Measurements from ENCODE around the gene PLEKHM3.

The PLEKHM3 gene

GRCh38 chr2:207847807-207848544 lies 177.4 kb downstream of the PLEKHM3 start:
- TF ChIP-seq TEAD4 (IDR thresholded peaks at IDR 0.05) (peak; percentile 95), RAD21 (IDR thresholded peaks at IDR 0.05; ENCODE audit: low read depth) (peak; percentile 17; the same call in 1 of the 2 replicates), CEBPB (IDR thresholded peaks at IDR 0.05) (peak; percentile 63), EP300 (IDR thresholded peaks at IDR 0.05; ENCODE audit: borderline replicate concordance) (peak; percentile 92), NFIC (IDR thresholded peaks at IDR 0.05) (peak; percentile 99), FOXM1 (IDR thresholded peaks at IDR 0.05; ENCODE audit: borderline replicate concordance, low read depth) (peak; percentile 56; the same call in 1 of the 2 replicates), USF1 (IDR thresholded peaks at IDR 0.05) (no peak), TCF12 (IDR thresholded peaks at IDR 0.05; ENCODE audit: low read depth) (peak; percentile 89), REST (IDR thresholded peaks at IDR 0.05; ENCODE audit: low read depth) (no peak)

GRCh38 chr2:207847098-207847806 lies 178.1 kb downstream of the PLEKHM3 start:
- TF ChIP-seq FOXM1 (IDR thresholded peaks at IDR 0.05; ENCODE audit: borderline replicate concordance, low read depth), result no peak
- no peak for TF ChIP-seq RAD21 (IDR thresholded peaks at IDR 0.05; ENCODE audit: low read depth)
- TF ChIP-seq EGR1 (IDR thresholded peaks at IDR 0.05), result no peak
- no peak for TF ChIP-seq REST (IDR thresholded peaks at IDR 0.05; ENCODE audit: low read depth)
- no peak for TF ChIP-seq TCF12 (IDR thresholded peaks at IDR 0.05; ENCODE audit: low read depth)
- TF ChIP-seq EP300 (IDR thresholded peaks at IDR 0.05; ENCODE audit: borderline replicate concordance), result no peak
- TF ChIP-seq USF1 (IDR thresholded peaks at IDR 0.05), result no peak
- no peak for TF ChIP-seq MAX (IDR thresholded peaks at IDR 0.05)
- no peak for TF ChIP-seq CEBPB (IDR thresholded peaks at IDR 0.05)
- no peak for TF ChIP-seq CREB1 (IDR thresholded peaks at IDR 0.05; ENCODE audit: low read depth)
- TF ChIP-seq NFIC (IDR thresholded peaks at IDR 0.05), result no peak
- no peak for TF ChIP-seq TEAD4 (IDR thresholded peaks at IDR 0.05)
- no peak for TF ChIP-seq YY1 (IDR thresholded peaks at IDR 0.05; ENCODE audit: low read depth)
- TF ChIP-seq TAF1 (IDR thresholded peaks at IDR 0.05; ENCODE audit: low read depth), result no peak
- TF ChIP-seq ZBTB7A (IDR thresholded peaks at IDR 0.05; ENCODE audit: low read depth), result no peak

- TF ChIP-seq TCF12 (IDR thresholded peaks at IDR 0.05; ENCODE audit: low read depth) (no peak), EP300 (IDR thresholded peaks at IDR 0.05; ENCODE audit: borderline replicate concordance) (no peak), FOXM1 (IDR thresholded peaks at IDR 0.05; ENCODE audit: borderline replicate concordance, low read depth) (no peak), CEBPB (IDR thresholded peaks at IDR 0.05) (no peak)
These were observed 180.0 kb downstream of the PLEKHM3 start for GRCh38 chr2:207845202-207845864.

- TF ChIP-seq EP300 (IDR thresholded peaks at IDR 0.05; ENCODE audit: borderline replicate concordance) (no peak), TCF12 (IDR thresholded peaks at IDR 0.05; ENCODE audit: low read depth) (no peak), TAF1 (IDR thresholded peaks at IDR 0.05; ENCODE audit: low read depth) (no peak), FOXM1 (IDR thresholded peaks at IDR 0.05; ENCODE audit: borderline replicate concordance, low read depth) (no peak), CREB1 (IDR thresholded peaks at IDR 0.05; ENCODE audit: low read depth) (no peak), TEAD4 (IDR thresholded peaks at IDR 0.05) (no peak)
These were observed 180.7 kb downstream of the PLEKHM3 start for GRCh38 chr2:207844648-207845047.

- TF ChIP-seq MAX (IDR thresholded peaks at IDR 0.05) (no peak), USF1 (IDR thresholded peaks at IDR 0.05) (no peak), EGR1 (IDR thresholded peaks at IDR 0.05) (no peak), CEBPB (IDR thresholded peaks at IDR 0.05) (no peak), FOXM1 (IDR thresholded peaks at IDR 0.05; ENCODE audit: borderline replicate concordance, low read depth) (no peak), NFIC (IDR thresholded peaks at IDR 0.05) (no peak)
These were observed 185.2 kb downstream of the PLEKHM3 start for GRCh38 chr2:207840101-207840500.
